ENCODE results near the gene ARHGAP22.

DNA sequence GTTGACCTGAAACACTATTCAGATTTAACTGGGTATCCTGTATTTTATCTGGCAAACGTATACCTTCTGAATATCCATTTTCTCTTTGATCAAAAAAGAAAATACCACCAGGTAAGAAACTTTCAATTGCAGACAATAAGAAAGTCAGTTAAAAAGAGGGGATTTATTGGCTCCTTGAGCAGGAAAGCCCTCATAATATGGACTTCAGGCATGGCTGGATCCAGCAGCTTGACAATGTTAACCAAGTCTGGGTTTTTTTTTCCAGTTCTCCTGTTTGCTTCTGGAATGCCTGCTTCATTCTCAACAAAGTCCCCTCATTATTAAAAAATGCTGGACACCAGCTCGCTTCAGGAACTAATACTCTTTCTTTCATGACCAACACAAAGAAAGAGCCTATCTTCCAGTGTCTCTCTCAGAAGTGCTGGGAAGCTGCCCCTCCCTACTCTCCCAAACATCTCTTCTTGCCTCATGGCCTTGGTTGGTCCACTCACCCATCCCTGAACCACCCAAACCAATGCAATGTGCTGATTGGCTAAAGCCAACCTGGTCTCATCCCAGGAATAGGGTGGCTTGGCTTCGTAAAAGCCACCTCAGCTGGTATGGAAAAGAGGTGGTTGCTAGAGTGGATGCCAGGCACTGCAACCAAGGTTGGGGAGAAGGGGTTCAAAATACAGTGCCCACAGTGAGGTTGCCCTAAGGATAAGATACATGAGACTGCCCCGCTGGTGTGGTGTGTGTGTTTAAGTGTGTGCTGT is 49.2 kb upstream of the ARHGAP22 start:
- no peak for TF ChIP-seq CTCF (IDR thresholded peaks at IDR 0.05)
- no peak for TF ChIP-seq POLR2A (IDR thresholded peaks at IDR 0.05)
- no peak for TF ChIP-seq EP300 (IDR thresholded peaks at IDR 0.05)

Measured in tibial nerve (tissue), 4 donors.